HEK293 (cell line): ENCODE results near the gene RPS17.

Source experiments
- GLI4 ChIP-seq: fragments of 450-650 bp; formaldehyde crosslinking; IDR thresholded peaks from 2 replicates; pipeline ENCODE4 v1.5.1; 2016; ENCODE audit warnings: missing biosample characterization, missing genetic modification characterization
- ZNF132 ChIP-seq: fragments of 450-650 bp; formaldehyde crosslinking; IDR thresholded peaks from 2 replicates; pipeline ENCODE4 v1.5.1; 2017; ENCODE audit warnings: missing biosample characterization, missing genetic modification characterization, borderline replicate concordance
- ZNF16 ChIP-seq: fragments of 450-650 bp; formaldehyde crosslinking; IDR thresholded peaks from 2 replicates; pipeline ENCODE4 v1.5.1; 2016; ENCODE audit warnings: low read depth, missing biosample characterization, missing genetic modification characterization
- ZNF2 ChIP-seq: fragments of 450-650 bp; formaldehyde crosslinking; IDR thresholded peaks from 2 replicates; pipeline ENCODE4 v1.5.1; 2016; ENCODE audit warnings: missing biosample characterization, missing genetic modification characterization
- ZNF223 ChIP-seq: fragments of 450-650 bp; formaldehyde crosslinking; IDR thresholded peaks from 2 replicates; pipeline ENCODE4 v1.5.1; 2016; ENCODE audit warnings: missing biosample characterization, missing genetic modification characterization
- ZNF24 ChIP-seq: fragments of 450-650 bp; formaldehyde crosslinking; IDR thresholded peaks from 2 replicates; pipeline ENCODE4 v1.5.1; 2016; ENCODE audit warnings: missing biosample characterization, missing genetic modification characterization
- ZNF324 ChIP-seq: fragments of 450-650 bp; formaldehyde crosslinking; IDR thresholded peaks from 2 replicates; pipeline ENCODE4 v1.5.1; 2016; ENCODE audit warnings: missing biosample characterization, missing genetic modification characterization
- ZNF335 ChIP-seq: fragments of 450-650 bp; formaldehyde crosslinking; conservative IDR thresholded peaks from 2 replicates; pipeline ENCODE4 v1.5.1; 2016; ENCODE audit warnings: missing biosample characterization, missing genetic modification characterization
- ZNF354C ChIP-seq: fragments of 450-650 bp; formaldehyde crosslinking; IDR thresholded peaks from 2 replicates; pipeline ENCODE4 v1.5.1; 2016; ENCODE audit warnings: missing biosample characterization, missing genetic modification characterization, low read depth, borderline replicate concordance
- ZNF423 ChIP-seq: fragments of 450-650 bp; formaldehyde crosslinking; IDR thresholded peaks from 2 replicates; pipeline ENCODE4 v1.5.1; 2016; ENCODE audit warnings: missing biosample characterization, missing genetic modification characterization
- ZNF473 ChIP-seq: fragments of 450-650 bp; formaldehyde crosslinking; IDR thresholded peaks from 2 replicates; pipeline ENCODE4 v1.5.1; 2017; ENCODE audit warnings: missing biosample characterization, missing genetic modification characterization
- ZNF530 ChIP-seq: fragments of 450-650 bp; formaldehyde crosslinking; IDR thresholded peaks from 2 replicates; pipeline ENCODE4 v1.5.1; 2016; ENCODE audit warnings: low read depth, missing biosample characterization, missing genetic modification characterization
- ZNF560 ChIP-seq: fragments of 450-650 bp; formaldehyde crosslinking; IDR thresholded peaks from 2 replicates; pipeline ENCODE4 v1.5.1; 2017; ENCODE audit warnings: missing biosample characterization, missing genetic modification characterization, borderline replicate concordance
- ZNF621 ChIP-seq: fragments of 450-650 bp; formaldehyde crosslinking; IDR thresholded peaks from 2 replicates; pipeline ENCODE4 v1.5.1; 2017; ENCODE audit warnings: missing biosample characterization, missing genetic modification characterization
- ZNF626 ChIP-seq: fragments of 450-650 bp; sonication (Bioruptor Pico); formaldehyde crosslinking; IDR thresholded peaks from 2 replicates; pipeline ENCODE4 v1.5.1; 2018; ENCODE audit warnings: missing biosample characterization, missing genetic modification characterization, inconsistent platforms
- ZNF658 ChIP-seq: fragments of 450-650 bp; formaldehyde crosslinking; IDR thresholded peaks from 2 replicates; pipeline ENCODE4; 2016; ENCODE audit warnings: missing biosample characterization, missing genetic modification characterization
- ZNF707 ChIP-seq: fragments of 450-650 bp; formaldehyde crosslinking; IDR thresholded peaks from 2 replicates; pipeline ENCODE4 v1.5.1; 2016; ENCODE audit warnings: missing biosample characterization, missing genetic modification characterization
- ZNF791 ChIP-seq: fragments of 450-650 bp; formaldehyde crosslinking; IDR thresholded peaks from 2 replicates; pipeline ENCODE4 v1.5.1; 2016; ENCODE audit warnings: missing biosample characterization, missing genetic modification characterization
- TF ChIP-seq, protein P1 (sequence below): fragments of 450-650 bp; IDR thresholded peaks from 2 replicates; pipeline ENCODE4 v1.5.1; 2018; ENCODE audit warnings: missing biosample characterization, mild to moderate bottlenecking, missing genetic modification characterization
- TF ChIP-seq, protein P2 (sequence below): fragments of 450-650 bp; formaldehyde crosslinking; IDR thresholded peaks from 2 replicates; pipeline ENCODE4 v1.5.1; 2016; ENCODE audit warnings: missing biosample characterization, missing genetic modification characterization
- TF ChIP-seq, protein P3 (sequence below): fragments of 450-650 bp; formaldehyde crosslinking; IDR thresholded peaks from 2 replicates; pipeline ENCODE4 v1.5.1; 2016; ENCODE audit warnings: missing biosample characterization, missing genetic modification characterization
- TF ChIP-seq, protein P4 (sequence below): fragments of 450-650 bp; formaldehyde crosslinking; IDR thresholded peaks from 2 replicates; pipeline ENCODE4 v1.5.1; 2016; ENCODE audit warnings: missing biosample characterization, missing genetic modification characterization
- TF ChIP-seq, protein P5 (sequence below): fragments of 450-650 bp; formaldehyde crosslinking; IDR thresholded peaks from 2 replicates; pipeline ENCODE4 v1.5.1; 2016; ENCODE audit warnings: missing biosample characterization, missing genetic modification characterization
- TF ChIP-seq, protein P6 (sequence below): fragments of 450-650 bp; formaldehyde crosslinking; IDR thresholded peaks from 2 replicates; pipeline ENCODE4 v1.5.1; 2016; ENCODE audit warnings: missing biosample characterization, missing genetic modification characterization, borderline replicate concordance

The RPS17 gene

DNA sequence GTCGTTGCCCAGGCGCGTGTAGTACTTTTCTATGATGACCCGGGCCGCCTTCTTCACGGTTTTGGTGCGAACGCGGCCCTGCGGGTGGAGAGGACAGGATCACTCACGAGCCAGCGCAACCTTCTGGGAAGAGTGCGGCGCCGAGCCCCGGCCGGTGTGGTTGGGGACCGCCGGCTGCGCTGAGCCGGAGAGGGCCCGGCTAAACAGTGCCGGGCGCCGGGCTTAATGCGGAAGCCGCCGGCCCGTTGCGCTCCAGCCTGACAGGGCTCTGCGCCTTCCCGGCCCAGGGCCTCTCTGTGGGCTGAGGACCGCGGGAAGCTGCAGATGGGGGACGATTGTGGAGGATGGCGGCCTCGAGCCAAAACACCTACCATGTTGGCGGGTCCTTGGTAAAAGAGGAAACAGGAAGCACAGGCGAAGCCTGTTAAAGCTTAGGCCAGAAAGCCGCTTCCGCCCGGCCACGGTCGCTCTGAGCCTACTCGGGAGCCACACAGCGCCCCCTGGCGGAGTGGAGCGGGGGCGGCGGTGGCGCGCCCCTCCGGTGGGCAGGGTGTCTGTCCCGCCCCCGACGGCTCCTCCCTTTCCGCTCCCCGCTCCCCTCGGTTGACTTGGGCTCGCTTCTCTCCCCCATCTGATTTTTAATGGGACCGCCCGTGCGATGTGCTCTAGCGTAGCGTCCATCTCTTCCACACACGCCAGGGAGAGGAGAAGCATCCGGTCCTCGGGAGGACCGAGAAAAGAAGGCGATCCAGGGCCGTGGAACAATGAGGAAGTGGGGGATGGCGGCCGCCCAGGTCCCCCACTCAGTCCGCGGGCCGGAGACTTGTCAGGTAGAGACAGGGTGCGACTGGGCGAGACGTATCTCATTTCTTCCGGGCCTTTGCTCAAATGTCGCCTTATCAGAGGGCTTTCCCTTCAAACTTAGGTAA, at the start of gene RPS17 (continued):
- no peak for TF ChIP-seq ZNF560 (tag by site-specific recombination)
- no peak for TF ChIP-seq ZNF16 (tag by site-specific recombination)
- TF ChIP-seq, protein P1, sequence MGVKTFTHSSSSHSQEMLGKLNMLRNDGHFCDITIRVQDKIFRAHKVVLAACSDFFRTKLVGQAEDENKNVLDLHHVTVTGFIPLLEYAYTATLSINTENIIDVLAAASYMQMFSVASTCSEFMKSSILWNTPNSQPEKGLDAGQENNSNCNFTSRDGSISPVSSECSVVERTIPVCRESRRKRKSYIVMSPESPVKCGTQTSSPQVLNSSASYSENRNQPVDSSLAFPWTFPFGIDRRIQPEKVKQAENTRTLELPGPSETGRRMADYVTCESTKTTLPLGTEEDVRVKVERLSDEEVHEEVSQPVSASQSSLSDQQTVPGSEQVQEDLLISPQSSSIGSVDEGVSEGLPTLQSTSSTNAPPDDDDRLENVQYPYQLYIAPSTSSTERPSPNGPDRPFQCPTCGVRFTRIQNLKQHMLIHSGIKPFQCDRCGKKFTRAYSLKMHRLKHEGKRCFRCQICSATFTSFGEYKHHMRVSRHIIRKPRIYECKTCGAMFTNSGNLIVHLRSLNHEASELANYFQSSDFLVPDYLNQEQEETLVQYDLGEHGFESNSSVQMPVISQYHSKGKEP (tag by site-specific recombination), result 0 out of 2 replicates have a peak, but pooled peaks have one; percentile 30
- TF ChIP-seq ZNF354C (tag by site-specific recombination), result no peak
- TF ChIP-seq, protein P2, sequence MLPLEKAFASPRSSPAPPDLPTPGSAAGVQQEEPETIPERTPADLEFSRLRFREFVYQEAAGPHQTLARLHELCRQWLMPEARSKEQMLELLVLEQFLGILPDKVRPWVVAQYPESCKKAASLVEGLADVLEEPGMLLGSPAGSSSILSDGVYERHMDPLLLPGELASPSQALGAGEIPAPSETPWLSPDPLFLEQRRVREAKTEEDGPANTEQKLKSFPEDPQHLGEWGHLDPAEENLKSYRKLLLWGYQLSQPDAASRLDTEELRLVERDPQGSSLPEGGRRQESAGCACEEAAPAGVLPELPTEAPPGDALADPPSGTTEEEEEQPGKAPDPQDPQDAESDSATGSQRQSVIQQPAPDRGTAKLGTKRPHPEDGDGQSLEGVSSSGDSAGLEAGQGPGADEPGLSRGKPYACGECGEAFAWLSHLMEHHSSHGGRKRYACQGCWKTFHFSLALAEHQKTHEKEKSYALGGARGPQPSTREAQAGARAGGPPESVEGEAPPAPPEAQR (tag by site-specific recombination), result peak; percentile 14; the same call in 1 of the 2 replicates
- no peak for TF ChIP-seq ZNF621 (tag by site-specific recombination)
- TF ChIP-seq, protein P3, sequence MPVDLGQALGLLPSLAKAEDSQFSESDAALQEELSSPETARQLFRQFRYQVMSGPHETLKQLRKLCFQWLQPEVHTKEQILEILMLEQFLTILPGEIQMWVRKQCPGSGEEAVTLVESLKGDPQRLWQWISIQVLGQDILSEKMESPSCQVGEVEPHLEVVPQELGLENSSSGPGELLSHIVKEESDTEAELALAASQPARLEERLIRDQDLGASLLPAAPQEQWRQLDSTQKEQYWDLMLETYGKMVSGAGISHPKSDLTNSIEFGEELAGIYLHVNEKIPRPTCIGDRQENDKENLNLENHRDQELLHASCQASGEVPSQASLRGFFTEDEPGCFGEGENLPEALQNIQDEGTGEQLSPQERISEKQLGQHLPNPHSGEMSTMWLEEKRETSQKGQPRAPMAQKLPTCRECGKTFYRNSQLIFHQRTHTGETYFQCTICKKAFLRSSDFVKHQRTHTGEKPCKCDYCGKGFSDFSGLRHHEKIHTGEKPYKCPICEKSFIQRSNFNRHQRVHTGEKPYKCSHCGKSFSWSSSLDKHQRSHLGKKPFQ (tag by site-specific recombination), result no peak
- TF ChIP-seq ZNF423 (tag by site-specific recombination), result no peak
- no peak for TF ChIP-seq ZNF791 (tag by site-specific recombination)
- peak; percentile 92; the same call in 1 of the 2 replicates for TF ChIP-seq ZNF324 (tag by site-specific recombination)
- TF ChIP-seq ZNF473 (tag by site-specific recombination), result no peak
- TF ChIP-seq, protein P4, sequence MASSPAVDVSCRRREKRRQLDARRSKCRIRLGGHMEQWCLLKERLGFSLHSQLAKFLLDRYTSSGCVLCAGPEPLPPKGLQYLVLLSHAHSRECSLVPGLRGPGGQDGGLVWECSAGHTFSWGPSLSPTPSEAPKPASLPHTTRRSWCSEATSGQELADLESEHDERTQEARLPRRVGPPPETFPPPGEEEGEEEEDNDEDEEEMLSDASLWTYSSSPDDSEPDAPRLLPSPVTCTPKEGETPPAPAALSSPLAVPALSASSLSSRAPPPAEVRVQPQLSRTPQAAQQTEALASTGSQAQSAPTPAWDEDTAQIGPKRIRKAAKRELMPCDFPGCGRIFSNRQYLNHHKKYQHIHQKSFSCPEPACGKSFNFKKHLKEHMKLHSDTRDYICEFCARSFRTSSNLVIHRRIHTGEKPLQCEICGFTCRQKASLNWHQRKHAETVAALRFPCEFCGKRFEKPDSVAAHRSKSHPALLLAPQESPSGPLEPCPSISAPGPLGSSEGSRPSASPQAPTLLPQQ (tag by site-specific recombination), result peak; percentile 87
- TF ChIP-seq ZNF707 (tag by site-specific recombination), result no peak
- peak; percentile 85 for TF ChIP-seq ZNF24
- TF ChIP-seq ZNF658, result no peak
- TF ChIP-seq ZNF335 (tag by site-specific recombination), result peak; percentile 76
- TF ChIP-seq, protein P5, sequence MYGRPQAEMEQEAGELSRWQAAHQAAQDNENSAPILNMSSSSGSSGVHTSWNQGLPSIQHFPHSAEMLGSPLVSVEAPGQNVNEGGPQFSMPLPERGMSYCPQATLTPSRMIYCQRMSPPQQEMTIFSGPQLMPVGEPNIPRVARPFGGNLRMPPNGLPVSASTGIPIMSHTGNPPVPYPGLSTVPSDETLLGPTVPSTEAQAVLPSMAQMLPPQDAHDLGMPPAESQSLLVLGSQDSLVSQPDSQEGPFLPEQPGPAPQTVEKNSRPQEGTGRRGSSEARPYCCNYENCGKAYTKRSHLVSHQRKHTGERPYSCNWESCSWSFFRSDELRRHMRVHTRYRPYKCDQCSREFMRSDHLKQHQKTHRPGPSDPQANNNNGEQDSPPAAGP (tag by site-specific recombination), result peak; percentile 93
- no peak for TF ChIP-seq ZNF132 (tag by site-specific recombination)
- TF ChIP-seq ZNF223 (tag by site-specific recombination), result 0 out of 2 replicates have a peak, but pooled peaks have one; percentile 26
- TF ChIP-seq GLI4, result peak; percentile 73; the same call in 1 of the 2 replicates
- TF ChIP-seq, protein P6, sequence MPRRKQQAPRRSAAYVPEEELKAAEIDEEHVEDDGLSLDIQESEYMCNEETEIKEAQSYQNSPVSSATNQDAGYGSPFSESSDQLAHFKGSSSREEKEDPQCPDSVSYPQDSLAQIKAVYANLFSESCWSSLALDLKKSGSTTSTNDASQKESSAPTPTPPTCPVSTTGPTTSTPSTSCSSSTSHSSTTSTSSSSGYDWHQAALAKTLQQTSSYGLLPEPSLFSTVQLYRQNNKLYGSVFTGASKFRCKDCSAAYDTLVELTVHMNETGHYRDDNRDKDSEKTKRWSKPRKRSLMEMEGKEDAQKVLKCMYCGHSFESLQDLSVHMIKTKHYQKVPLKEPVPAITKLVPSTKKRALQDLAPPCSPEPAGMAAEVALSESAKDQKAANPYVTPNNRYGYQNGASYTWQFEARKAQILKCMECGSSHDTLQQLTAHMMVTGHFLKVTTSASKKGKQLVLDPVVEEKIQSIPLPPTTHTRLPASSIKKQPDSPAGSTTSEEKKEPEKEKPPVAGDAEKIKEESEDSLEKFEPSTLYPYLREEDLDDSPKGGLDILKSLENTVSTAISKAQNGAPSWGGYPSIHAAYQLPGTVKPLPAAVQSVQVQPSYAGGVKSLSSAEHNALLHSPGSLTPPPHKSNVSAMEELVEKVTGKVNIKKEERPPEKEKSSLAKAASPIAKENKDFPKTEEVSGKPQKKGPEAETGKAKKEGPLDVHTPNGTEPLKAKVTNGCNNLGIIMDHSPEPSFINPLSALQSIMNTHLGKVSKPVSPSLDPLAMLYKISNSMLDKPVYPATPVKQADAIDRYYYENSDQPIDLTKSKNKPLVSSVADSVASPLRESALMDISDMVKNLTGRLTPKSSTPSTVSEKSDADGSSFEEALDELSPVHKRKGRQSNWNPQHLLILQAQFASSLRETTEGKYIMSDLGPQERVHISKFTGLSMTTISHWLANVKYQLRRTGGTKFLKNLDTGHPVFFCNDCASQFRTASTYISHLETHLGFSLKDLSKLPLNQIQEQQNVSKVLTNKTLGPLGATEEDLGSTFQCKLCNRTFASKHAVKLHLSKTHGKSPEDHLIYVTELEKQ, result peak; percentile 52; the same call in 1 of the 2 replicates
- TF ChIP-seq ZNF2, result peak; percentile 89
- no peak for TF ChIP-seq ZNF530 (tag by site-specific recombination)
- no peak; the same call in 1 of the 2 replicates for TF ChIP-seq ZNF626 (tag by site-specific recombination)
